Activated CD8-positive, alpha-beta memory T cell treated with anti-CD3 and anti-CD28 coated beads, Interleukin-2, amount 50 U/mL, for 1 hour (primary cell): ENCODE measurements around the gene ARVCF.

Source experiments
- DNase-seq: peaks from one replicate; pipeline ENCODE4 v3.0.0-alpha.2; 2020; ENCODE audit errors: extremely low read depth

The ARVCF gene

GRCh38 chr22:19973551-19974267 is 42.9 kb downstream of the ARVCF start:
- DNase-seq = no peak

DNA sequence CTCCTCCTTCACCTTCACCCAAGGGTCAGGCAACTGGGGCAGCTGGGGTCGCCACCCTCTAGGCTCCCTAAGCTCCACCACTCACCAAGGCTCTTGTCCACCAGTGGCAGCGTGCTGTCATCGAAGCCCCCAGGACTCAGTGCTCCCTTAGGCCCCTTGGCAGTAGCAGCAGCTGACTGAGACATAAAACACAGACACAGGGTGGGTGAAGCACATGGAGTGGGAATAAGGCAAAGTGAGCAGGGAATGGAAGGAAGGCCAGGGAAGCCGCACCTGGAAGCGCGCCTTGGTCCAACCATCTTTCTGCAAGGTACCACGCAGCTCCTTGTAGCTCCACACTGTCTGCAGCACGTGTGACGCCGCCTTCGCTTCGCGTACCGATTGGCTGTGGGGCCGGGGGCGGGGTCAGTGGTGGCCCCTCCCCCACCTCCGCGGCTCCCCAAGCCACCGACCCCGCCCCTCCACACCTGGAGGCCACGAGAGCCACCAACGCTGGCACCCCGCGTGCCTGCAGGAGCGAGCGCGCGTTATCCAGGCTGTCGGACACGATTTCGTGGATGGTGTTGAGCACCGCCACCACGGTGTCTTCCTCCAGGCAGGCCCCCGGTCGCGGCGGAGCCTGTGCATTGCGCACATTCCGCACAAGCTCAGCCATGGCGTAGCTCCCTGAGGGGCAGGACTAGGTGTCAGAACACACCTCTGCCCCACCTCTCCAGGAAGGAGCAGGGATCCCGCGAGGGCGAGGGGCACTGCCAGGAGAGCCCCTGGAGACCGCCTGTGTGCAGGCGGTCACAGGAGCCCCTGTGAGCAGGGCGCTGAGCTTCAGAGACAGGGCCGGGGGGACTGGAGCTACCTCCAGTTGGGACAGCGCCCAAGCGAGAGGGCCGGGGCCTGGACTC is 43.7 kb downstream of the ARVCF start:
- DNase-seq = no peak

GRCh38 chr22:19972251-19972650 is 44.4 kb downstream of the ARVCF start:
- DNase-seq = no peak

DNA sequence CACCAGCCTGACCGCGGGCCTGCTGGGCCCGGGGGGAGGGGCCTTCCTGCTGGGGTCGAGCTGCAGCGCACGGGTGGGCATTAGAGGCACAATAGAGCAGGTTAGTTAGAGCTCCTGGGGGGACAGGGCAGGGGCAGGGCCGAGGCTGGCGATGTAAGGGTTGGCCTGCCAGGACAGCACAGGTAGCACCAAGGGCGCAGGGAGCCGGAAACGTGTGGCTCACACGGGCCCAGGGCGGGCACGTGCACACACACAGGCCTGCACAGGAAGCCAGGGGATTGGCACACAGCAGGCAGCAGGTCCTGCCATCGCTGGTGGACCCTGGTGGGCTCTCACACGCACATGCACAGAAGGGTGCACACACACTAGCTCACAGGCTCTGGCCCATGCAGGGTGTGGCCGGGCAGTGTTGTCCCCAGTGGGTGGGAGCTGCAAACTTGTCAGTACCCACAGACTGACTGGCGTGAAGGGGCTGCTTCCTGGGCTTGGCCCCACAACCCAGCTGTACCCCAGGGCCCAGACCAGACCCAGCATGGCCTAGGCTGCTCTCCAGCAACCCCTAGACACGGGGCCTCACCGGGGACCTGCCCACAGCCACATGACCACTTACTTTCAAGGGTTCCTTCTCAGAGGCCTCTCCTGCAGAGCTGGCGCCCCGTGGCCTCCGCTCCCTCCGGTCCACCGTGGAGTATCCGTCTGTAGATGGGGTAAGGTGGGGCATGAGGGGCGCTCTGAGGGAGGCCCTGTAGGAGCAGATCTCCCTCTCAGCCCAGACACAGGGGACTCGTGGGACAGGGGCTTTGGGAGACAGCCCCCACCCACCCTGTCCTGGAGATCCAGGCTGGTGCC is 45.1 kb downstream of the ARVCF start:
- no peak for DNase-seq

DNA sequence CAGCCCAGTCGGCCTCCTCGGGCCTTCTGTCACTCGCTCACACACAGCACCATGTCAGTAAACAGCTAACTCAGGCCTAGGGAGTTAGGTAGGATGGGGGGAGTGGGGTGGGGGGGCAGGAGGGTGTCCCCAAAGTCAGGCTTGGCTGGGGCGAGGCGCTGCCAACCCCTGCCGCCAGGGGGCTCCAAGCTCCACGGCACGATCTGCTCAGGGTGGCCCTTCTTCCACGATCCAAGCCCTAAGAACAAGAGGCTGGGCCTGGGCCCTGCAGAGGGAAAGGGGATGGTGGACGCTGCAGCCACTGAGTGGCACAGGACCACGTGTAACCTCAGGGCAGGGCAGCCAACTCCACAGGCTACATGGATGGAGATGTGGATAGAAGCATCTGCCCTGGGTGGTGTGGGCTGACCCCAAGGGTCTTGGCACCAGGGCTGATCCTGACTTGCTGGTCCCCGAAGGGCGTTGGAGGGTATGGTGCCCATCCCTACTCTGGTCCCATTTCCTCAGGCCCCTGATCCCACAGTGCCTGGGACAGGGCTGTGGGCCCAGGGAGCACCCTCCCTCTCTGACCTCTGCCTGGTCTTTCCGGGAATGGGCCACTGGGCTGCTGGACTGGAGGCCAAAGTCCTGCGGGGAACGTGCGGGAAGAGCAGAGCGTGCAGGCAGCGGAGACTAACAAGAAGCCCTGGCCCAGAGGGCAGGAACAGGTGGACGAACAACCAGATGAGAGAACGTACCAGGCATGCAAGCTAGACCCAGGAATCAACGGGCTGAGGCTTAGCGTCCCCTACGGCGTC is 45.9 kb downstream of the ARVCF start:
- peak; percentile 44 for DNase-seq

- DNase-seq = no peak
These were observed 46.6 kb downstream of the ARVCF start for GRCh38 chr22:19970031-19970478.

- DNase-seq = no peak
These were observed 47.3 kb downstream of the ARVCF start for GRCh38 chr22:19969141-19969928.

- DNase-seq = no peak
These were observed 48.2 kb downstream of the ARVCF start for GRCh38 chr22:19968450-19968891.

GRCh38 chr22:19967850-19968449 is 48.7 kb downstream of the ARVCF start:
- DNase-seq = no peak

- DNase-seq = no peak
These were observed 49.5 kb downstream of the ARVCF start for GRCh38 chr22:19966908-19967750.

DNA sequence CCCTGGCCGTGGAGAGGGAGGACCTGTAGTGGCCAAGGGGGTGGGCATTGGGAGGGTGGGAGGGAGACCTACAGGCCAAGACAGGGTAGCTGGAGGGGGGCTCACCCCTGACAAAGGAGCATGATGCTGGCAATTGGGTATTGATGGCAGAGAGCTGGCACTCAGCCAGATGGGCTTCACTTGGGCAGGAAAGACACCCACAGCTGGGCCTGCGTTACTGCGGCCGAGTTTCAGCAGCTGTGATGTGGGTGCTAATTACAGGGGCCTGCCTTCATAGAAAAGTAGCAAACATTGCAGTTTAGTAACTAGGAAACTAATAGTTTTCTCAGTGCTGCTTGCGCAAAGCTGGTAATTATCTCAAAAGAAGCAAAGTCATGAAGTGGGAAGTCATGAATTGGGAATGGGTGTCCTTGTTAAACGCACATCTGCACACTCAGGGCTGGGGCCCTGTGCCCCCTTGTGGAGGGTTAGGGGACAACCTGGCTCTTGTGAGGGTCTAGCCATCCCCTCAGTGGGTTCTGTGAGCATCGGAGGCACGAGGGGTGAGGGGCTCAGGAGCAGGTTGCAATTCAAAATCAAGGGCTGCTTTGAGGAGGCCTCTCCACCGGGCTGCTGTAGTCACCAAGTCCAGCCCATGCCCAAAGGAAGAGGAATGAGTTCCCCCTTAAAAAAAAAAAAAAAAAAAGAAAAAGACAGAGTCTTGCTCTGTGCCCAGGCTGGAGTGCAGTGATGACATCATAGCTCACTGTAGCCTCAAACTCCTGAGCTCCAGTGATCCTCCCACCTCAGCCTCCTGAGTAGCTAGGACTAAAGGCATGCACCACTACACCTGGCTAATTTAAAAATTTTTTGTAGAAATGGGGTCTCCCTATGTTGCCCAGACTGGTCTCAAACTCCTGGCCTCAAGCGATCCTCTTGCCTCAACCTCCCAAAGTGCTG is 50.6 kb downstream of the ARVCF start:
- DNase-seq = no peak

- no peak for DNase-seq
These were observed 51.8 kb downstream of the ARVCF start for GRCh38 chr22:19964701-19965386.

DNA sequence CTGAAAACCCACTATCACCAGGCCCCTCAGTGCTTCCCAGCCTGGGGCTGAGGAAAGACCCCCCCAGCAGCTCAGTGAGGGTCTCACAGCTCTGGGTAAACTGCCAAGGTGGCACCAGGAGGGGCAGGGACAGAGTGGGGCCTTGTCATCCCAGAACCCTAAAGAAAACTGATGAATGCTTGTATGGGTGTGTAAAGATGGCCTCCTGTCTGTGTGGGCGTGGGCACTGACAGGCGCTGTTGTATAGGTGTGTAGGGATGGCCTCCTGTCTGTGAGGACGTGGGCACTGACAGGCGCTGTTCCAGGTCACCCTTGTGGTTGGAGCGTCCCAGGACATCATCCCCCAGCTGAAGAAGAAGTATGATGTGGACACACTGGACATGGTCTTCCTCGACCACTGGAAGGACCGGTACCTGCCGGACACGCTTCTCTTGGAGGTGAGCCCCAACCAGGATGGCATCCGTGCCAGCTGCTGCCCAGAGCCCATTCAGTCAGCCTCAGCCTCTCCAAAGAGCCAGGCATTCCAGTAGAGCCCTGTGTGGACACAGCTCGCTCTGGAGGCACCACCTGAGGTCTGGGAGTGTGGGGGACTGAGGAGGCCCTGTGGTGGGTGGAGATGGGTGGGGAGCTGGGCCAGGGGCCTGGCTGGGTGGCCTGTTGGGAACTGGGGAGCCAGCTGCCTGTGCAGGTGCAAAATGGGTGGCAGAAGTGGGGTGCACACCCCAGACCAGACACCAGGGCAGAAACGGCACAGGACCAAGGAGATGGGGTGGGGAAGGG is 52.6 kb downstream of the ARVCF start:
- DNase-seq = no peak

DNA sequence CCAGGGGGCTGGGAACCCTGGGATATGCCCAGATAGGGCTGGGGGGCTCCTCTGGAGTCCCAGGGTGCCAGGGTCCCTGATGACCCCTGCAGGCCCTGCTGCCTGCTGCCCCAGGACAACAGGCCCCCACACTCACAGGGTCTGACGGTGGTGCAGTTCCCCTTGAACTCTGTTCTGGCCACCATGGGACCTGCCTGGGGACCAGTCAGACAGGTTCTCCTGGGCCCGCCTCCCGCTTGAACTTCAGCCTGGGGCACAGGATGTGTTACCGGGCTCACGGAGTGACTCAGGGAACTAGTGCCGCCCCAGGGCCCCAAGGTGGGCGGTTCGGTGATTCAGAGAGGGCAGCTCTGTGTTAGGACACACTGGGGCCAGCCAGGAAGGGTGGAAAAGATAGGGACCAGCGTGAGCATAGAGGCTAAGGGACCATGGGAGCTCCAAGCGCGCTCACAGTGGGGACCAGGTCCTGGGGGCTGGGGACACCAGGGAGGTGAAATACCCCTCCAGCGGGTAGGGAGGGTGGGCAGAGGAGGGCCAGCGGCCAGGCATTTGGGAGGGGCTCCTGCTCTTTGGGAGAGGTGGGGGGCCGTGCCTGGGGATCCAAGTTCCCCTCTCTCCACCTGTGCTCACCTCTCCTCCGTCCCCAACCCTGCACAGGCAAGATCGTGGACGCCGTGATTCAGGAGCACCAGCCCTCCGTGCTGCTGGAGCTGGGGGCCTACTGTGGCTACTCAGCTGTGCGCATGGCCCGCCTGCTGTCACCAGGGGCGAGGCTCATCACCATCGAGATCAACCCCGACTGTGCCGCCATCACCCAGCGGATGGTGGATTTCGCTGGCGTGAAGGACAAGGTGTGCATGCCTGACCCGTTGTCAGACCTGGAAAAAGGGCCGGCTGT is 53.5 kb downstream of the ARVCF start:
- DNase-seq = no peak

DNA sequence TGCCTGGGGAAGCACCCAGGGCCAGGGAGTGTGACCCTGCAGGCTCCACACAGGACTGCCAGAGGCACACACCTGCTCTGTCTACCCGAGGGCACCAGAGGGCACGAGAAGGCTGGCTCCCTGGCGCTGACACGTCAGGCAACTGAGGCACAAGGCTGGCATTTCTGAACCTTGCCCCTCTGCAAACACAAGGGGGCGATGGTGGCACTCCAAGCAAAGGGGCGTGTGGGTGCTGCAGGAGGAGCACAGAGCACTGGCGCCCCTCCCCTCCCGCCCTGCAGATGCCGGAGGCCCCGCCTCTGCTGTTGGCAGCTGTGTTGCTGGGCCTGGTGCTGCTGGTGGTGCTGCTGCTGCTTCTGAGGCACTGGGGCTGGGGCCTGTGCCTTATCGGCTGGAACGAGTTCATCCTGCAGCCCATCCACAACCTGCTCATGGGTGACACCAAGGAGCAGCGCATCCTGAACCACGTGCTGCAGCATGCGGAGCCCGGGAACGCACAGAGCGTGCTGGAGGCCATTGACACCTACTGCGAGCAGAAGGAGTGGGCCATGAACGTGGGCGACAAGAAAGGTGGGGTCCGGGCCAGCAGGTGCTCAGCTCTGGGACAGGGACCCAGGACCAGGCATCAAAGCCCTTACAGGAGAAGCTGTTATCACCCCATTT is 54.2 kb downstream of the ARVCF start:
- no peak for DNase-seq
